ENCODE measurements around the gene SETD2.
"Not testable (repeated sequence)": the region's sequence is repeated elsewhere in the genome, so short reads cannot be mapped to it uniquely, and the experiment has no call there.

Gene SETD2

DNA sequence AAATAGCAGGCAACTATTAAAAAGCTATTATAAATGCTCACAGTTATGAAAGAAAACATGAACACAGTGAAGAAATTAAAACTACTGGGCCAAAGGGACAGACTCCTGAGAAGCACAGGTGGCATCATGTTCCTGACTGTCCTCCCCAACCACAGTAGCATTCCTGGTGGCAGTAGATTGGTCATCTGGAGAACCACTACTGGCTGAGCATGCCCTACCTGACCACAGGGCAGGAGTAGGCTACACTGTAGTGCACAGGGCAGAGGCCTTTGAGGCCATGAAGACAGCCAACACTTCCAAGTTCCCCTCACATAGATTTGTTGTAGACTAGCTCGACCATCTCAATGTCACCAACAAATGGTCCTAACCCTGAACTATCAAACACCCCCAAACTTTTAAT lies 135.2 kb downstream of the SETD2 start:
- no peak for DNase-seq

DNA sequence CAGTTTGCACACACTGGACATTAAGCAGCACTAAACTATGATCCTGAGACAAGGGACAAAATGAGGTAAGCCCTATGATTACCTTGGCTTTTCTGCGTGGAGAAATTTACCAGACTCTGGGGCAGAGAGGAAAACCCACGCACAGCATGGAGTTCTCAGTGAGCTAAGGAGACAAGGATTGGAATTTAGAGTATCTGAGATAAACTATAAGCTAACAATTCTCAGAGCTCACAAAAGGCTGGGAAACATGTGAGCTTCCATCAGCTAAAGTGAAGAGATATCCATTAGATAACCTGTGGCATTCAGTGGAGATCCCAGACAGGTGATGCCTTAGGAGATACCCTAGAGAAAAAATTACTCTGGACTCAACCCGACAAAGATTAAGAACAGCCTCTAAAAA lies 135.8 kb downstream of the SETD2 start:
- DNase-seq, result no peak

DNA sequence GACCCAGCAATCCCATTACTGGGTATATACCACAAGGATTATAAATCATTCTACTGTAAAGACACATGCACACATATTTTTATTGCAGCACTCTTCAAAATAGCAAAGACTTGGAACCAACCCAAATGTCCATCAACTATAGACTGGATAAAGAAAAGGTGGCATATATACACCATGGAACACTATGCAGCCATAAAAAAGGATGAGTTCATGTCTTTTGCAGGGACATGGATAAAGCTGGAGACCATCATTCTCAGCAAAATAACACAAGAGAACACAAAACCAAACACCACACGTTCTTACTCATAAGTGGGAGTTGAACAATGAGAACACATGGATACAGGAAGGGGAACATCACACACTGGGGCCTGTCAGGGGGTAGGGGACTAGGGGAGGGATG lies 137.5 kb downstream of the SETD2 start:
- not testable (repeated sequence) for DNase-seq

DNA sequence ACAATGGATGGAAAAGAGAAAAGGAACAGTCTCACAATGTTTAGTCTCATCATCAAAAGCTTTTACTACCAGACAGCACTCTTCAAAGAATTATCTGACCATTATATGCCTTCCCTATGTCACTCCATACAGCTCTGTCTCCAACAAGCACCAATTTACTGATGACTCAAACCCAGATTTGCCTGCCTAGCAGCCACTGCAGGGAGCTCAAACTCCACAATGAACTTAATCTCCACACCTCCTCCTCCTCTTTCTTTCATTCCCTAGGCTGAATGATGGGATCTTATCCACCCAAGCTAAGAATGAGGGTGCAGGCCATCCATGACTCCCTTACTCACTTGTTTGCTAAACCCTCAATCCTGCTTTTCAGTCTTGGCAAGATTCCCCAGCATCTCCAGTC lies 139.0 kb downstream of the SETD2 start:
- DNase-seq, result no peak

DNA sequence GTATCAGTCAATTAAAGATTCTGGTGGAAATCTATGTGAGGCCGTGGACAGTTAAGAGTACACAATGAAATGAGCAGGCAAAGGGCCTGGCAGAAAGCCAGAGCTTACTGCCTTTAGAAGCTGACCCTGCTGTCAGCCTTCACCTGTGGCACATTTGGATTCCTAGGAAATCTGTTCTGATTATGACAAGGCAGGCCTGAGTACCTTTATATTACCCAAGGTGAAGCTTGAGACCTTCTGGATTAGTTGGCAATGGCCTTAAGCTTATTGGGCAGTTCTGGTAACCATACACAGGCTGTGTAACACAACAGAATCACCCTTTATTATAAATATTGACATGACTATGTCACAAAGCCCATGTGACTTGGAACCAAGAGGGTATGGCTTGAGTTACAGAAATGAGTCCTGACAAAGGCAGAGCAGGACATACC lies 141.3 kb downstream of the SETD2 start:
- DNase-seq, result no peak

DNA sequence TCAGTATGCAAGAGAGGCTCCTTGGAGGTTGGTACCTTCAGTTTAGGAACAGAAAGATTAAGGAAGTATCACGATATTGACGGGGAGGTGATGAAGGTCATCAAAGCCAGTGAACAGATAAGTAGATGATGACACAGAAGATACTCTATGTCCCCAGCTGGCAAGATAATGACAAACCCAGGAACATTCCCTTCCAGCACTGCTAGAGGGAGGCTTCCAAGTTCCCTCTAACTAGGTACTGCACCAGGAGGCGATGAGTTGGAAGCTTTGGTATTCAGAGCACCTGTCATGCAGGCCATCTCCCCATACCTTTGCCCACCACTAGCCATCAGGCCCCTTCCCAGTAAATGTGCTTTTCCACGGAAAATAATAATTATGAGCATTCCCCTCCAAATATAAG lies 143.6 kb downstream of the SETD2 start:
- no peak for DNase-seq

DNA sequence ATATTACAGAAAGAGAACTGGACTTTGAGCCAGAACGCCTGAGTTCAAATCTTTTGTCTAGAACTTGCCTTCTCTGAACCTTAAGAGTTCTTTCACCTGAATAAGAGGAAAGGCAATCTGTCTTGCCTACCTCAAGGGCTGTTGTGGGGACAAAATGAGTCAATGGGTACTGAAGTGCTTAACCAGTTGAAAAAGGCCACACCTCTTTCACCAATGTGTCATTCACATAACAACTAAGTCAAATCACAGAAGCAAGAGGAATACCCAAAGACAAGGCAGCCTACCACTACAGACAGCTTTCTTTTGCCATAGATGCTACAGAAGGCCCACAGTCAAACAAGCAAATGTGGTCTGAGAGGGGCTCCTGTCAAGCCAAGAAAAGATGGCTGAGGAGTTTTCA lies 144.7 kb downstream of the SETD2 start:
- DNase-seq, result no peak

DNA sequence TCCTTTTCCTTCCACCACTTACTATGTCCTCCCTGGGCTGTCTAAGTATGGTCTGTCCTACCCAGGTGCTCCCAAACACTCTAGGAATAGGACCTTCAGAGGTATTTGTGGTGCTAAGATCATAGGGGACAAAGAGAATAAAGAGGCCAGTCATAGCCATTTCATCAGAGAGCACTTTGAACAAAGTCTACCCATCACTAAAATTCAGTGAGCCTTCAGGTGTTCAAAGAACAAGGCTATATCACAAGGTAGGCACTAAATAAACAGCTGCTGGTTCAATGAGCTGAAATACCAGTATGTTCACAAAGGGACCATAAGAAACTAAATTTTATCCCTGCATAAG lies 145.7 kb downstream of the SETD2 start:
- DNase-seq, result no peak

DNA sequence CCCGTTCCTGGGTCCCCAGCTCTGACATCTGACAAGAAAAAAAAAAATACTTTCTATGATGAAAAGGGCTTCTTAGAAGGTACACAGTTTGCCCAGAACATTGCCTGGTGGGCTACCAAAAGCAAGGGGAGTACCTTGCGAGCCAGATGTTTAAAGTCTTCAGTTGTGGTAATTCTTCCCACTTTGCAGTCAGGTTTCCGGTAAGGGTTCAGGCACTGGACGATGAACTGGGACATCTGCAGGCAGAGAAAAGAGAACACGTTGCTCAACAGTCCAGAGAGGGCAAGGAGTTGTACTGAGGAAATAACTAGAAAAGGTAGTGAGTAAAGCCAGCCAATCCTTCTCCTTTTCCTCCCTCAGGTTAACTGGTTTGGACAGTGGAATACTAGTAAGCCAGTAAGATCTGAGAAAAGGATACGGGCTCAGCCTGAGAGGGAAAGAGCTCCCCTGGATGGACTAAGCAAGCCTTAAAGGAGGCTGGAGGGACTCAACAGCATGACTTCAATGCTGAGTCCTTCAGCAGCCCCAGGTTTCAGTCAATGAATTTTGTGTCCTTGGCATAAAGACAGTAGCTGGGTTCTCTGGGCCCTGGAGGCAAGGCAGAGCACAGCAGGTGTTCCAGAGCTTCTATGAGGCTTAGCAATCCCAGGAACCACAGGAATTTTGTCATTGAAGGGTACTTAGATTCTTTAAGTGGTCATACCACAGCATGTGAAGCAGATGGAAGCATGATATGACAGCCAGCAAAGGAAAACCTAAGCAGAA lies 146.2 kb downstream of the SETD2 start:
- no peak for DNase-seq

DNA sequence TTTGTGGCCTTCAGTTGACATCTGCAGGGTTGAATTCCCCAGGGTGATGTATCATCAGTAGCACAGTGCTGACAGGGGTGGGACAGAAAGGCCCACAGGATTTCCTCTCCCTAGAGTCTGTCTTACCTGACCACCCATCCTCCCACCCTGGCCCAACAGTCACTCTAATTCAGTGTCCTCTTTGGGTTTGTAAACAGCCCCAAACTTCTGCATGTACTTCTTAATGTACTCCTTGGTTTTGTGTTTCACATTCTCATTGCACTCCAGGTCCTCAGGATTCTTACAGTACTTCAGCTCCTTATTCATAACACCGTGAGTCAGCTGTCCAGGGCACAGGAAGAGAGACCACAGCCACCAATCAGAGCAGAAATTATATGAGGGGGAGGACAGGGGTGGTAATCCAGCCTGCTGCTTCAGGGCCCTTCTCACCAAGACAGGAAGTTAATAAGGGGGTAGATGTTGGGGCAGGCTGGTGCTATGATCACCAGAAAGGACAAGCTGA lies 146.9 kb downstream of the SETD2 start:
- no peak for DNase-seq

DNA sequence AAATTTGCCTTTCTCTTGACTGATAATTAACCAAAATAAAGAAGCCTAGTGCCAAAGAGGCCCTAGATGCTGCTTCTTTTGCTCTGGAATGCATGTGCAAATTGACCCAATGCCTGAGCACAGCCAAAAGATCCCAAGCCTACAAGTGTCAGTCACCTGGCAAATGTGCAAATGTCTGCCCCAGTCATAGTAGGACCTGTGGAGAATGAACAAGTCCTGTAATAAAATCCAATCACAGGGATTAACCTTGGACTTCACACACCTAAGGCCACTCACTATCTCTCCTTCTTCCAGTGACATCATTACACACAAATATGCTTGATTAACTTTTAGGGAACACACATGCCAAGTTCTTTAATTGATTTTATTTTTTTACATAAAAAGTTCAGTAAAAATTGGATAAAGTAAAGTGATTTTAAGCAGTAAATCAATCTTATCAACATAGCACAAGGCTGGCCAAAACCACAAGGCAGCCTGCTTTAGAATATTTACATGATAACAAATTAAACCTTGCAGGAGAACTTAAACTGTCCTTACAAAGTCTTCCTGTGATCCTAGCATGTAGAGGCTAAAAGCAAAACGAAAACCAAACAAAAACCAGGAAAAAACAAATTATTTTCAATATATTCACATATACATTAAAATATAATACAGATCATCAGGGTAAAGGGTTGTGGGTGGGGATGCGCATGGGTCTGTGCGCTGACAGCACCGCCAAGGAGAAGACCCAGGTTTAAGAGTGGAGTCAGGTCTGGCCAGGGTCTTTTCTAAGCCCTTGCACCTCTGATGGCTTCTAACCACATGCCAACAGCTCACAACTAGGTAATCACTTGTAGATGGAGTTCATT lies 147.6 kb downstream of the SETD2 start:
- no peak for DNase-seq

DNA sequence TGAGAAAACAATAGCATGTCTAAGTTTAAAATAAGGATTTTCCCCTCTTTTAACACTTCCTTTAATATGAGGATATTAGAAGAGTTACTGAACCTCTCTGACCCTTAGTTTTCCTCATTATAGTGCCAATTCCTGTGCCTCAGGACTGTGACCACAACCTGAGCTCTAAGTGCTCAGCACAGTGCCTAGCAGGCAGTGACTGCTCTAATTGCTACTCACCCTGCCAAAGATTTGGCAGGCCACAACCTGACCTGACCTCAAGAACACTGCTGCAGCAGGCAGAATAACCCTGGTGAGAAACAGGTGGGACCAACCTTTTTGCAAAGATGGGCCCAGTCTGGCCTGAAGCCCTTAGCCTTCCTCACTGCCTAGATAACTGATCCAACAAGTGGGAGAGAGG lies 148.8 kb downstream of the SETD2 start:
- no peak for DNase-seq

DNA sequence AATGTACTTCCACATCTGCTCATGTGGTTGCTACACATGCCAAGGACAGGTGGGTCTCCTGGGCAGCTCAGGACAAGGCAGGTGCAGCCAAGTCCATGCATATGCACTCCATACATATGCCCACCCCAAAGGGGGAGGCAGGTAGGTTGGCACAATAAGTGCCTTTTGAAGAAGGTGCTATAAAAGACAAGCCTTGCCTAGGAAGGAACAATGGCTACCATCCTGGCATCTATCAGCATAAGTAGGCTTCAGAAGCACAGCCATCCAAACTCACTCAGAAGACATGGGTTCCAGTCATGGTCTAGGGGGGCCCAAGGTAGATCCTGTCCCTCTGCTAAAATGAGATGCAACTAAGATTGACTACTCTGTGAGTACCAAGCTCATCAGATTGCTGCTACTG lies 149.9 kb downstream of the SETD2 start:
- DNase-seq, result no peak

DNA sequence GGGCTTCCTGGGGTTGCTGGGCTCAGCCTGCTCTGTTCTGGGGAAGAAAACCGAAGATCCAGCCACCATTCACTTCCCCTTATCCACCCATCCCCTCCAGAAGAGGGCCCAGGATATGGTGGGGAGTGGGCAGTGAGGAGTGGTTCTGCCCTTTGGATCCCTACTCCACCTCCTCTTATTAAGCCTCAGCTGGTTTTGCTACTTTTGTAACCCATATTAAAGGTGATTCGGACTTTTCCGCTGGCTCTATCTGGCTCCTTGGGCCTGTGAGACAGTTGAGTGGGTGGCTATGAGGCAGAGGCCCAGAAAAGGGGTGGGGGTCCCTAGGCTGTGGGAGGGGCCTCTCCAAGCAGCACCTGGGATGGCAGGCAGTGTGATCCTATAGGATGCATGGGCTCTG lies 150.7 kb downstream of the SETD2 start:
- DNase-seq, result no peak

DNA sequence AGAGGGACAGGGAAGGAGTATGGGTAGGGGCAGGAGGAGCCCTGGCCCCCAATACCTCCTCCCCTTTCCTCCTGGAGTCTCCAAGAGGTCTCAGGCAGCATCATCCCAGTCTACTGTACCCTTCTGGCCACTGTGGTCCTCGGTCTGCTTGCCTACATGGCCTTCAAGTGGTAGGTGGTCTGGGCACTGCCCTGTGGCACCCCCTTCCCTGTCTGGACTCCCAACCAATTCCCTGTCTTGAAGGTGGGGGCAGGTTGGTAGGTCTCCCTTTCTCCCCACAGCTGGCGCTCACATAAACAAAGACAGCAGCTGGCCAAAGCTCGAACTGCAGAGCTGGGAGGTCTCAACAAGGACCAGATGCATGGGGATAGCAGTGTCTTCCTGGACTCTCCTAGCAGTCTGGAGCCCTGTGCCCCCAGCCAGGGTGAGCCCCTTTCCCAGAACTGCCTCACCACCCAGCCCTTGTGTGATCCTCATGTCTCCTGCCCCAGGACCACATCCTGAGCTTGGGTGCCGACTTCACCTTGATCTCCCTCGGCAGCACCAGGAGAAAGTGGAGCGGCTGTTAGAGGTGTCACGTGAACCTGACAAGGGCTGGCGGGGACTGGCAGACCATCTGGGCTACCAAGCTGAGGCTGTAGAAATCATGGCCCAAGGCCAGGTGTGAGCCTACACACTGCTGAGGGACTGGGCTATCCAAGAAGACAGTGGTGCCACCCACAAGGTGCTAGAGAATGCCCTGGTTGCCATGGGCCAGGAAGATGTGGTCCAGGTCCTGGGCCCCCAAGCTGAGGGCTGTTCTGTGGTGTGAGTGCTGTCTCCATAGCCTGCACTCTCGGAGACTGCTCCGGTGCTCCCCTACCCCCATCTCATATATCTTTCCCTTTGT lies 151.3 kb downstream of the SETD2 start:
- no peak for DNase-seq

DNA sequence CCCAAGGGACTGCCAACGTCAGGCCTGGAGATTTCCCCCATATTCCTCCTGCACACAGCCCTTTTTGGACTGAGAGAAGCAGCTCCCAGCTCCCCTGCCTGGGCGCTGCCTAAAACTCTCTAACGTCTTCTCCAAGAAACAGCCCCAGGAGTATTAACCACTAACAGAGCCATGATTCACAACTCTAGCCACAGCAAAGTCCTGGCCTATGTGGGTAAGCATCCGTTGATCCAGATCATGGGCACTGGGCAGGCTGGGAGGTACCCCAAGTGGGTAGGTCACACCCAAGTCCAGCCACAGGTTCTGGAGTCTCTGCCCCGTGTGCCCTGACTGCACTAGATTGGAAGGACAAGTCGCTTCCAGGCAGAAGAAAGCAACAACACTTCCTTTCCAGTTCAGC lies 152.5 kb downstream of the SETD2 start:
- no peak for DNase-seq

DNA sequence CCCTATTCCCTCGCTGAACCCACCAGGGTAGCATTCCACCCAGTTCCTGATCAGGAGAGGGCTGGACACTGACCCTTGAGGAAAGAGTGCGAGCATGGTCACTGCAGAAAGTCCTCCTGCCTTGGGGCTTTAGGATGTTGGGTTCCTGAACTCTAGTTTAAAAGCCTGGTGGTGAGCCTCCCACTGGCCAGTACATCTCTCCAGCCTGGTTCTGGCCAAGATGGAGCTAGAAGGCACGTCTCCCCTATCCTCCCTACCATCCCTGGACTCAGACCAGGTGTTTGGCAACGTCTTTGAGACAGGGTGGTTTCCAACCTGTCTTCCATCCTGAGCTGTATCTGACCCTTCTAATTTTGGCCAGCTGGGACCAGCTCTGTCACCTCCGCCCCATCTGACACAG lies 153.0 kb downstream of the SETD2 start:
- no peak for DNase-seq

DNA sequence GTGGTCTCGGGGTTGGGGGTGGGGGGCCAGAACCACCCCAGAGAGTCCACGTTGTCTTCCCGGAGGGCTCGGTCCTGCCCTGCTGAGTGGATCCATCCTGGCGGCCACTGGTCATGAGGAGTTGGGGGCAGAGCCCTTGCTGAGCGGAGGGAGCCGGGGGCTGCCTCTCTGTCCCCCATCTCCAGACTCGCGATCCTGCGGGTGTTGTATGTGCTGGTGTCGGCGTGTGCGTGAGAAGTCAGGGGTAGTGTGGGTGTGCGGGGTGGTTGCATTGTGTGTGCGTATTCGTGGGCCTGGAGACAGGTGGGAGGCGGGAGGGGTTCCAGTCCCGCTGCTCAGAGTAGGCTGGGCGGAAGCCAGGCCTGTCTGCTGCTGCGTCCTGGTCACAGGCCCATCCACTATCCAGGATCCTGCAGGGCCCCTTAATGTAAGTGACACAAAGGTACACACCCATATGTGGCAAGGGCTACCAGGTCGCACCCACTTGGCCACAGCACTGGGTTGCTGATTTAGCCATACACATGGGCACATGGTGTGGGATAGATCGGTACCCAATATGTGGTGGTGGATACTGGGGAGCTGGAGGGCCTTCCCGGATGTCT lies 153.7 kb downstream of the SETD2 start:
- DNase-seq, result no peak

DNA sequence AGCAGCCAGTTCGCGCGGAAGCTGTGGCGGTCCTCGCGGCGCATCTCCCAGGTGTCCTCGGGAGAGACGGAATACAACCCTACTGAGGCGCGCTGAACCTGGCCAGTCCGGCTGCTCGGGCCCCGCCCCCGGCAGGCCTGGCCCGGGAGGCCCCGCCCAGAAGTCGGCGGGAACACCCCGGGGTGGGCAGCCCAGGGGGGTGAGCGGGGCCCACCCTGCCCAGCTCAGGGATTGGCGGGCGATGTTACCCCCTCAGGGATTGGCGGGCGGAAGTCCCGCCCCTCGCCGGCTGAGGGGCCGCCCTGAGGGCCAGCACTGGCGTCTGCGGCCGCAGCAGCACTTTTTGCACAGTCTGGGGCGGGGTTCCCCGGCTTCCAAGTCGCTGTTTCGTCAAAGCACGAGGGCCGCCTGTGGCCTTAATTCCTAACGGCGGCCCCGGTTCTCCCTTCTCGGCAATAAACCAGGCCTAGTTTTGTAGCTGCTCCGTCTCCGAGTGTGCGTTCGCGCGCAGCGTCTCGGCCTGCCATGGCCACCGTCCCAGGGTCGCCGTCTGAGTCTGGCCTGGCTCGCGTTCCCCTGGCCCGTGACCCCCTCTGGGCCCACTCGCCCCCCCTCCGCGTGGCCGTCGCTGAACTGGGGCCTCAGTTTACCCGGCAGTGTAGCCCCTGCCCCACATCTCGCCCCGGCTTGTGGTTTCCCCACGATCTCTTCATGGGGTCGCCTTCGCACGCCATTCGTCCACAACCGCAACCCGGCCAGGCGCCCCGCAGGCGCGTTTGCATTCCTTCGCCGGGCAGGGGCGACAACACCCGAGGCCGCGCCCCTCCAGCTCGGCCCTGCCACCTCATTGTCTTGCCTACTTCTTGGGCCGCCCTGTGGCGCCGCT lies 154.4 kb downstream of the SETD2 start:
- peak; percentile 80 for DNase-seq

DNA sequence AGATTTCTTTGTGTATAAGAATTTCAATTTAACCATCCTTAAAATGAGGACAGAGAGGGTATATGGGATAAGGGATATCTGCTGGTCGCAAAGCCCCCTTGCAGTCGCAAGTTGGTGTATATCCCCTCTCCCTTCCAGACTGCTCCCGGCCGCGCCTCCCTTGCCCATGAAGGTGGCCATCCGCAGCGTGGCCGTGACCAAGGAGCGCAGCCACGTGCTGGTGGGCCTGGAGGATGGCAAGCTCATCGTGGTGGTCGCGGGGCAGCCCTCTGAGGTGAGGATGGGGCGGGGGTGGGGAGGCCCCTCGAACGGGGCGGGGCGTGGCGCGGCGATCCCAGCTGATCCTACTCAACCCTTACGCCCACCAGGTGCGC lies 155.1 kb downstream of the SETD2 start:
- DNase-seq, result no peak

DNA sequence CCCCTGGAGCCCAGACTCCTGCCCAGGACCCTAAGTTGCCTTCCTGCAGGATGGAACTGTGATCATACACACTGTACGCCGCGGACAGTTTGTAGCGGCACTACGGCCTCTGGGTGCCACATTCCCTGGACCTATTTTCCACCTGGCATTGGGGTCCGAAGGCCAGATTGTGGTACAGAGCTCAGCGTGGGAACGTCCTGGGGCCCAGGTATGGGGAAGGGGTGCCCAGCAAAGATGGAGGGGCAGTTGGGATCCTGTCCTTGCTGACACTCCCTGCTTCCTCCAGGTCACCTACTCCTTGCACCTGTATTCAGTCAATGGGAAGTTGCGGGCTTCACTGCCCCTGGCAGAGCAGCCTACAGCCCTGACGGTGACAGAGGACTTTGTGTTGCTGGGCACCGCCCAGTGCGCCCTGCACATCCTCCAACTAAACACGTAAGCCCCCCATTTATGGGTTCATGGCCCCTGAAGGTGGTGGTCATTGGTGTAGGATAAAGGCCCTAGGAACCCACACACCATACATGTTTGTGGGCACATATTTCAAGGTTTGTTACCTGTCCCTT lies 155.6 kb downstream of the SETD2 start:
- DNase-seq, result no peak
